H9 (cell line): ENCODE measurements around the gene RASA3. TPM values are rescaled to one million over a fixed set of nuclear protein-coding genes. Genes with fewer than 3 reads are reported as not detected.

Experiments used
- DNase-seq: peaks from one replicate; pipeline ENCODE4 v3.0.0-alpha.2; 2017
- H2AFZ ChIP-seq: one replicate; pipeline ENCODE4 v1.6.1; 2013; ENCODE audit warnings: mild to moderate bottlenecking, low read length, control low read depth, moderate library complexity
- H2AK5ac ChIP-seq: 2 replicates; pipeline ENCODE4 v1.6.1; 2013; ENCODE audit warnings: low read length, control low read depth, mixed read lengths; ENCODE audit not compliant: insufficient read length
- H2BK120ac ChIP-seq: one replicate; pipeline ENCODE4 v1.6.1; 2013; ENCODE audit warnings: low read depth, mild to moderate bottlenecking, low read length, control low read depth, inconsistent platforms; ENCODE audit not compliant: poor library complexity, severe bottlenecking
- H2BK12ac ChIP-seq: 2 replicates; pipeline ENCODE4 v1.6.1; 2013; ENCODE audit warnings: low read length, control low read depth, mixed read lengths, low read depth; ENCODE audit not compliant: insufficient read length
- H2BK15ac ChIP-seq: 2 replicates; pipeline ENCODE4 v1.6.1; 2013; ENCODE audit warnings: low read depth, low read length, control low read depth
- H2BK20ac ChIP-seq: one replicate; pipeline ENCODE4 v1.6.1; 2013; ENCODE audit warnings: low read depth, mild to moderate bottlenecking, low read length, control low read depth, inconsistent platforms; ENCODE audit not compliant: poor library complexity, severe bottlenecking
- H2BK5ac ChIP-seq: 2 replicates; pipeline ENCODE4 v1.6.1; 2013; ENCODE audit warnings: low read length, control low read depth, mixed read lengths; ENCODE audit not compliant: insufficient read length
- H3K14ac ChIP-seq: 2 replicates; pipeline ENCODE4 v1.6.1; 2013; ENCODE audit warnings: low read length, control low read depth; ENCODE audit not compliant: insufficient read depth
- H3K18ac ChIP-seq: 2 replicates; pipeline ENCODE4 v1.6.1; 2013; ENCODE audit warnings: low read depth, mild to moderate bottlenecking, mixed read lengths, low read length, control low read depth; ENCODE audit not compliant: insufficient read length
- H3K23ac ChIP-seq: 2 replicates; pipeline ENCODE4 v1.6.1; 2013; ENCODE audit warnings: low read length, control low read depth, mixed read lengths, low read depth; ENCODE audit not compliant: insufficient read length
- H3K23me2 ChIP-seq: 2 replicates; pipeline ENCODE4 v1.6.1; 2013; ENCODE audit warnings: low read depth, mild to moderate bottlenecking, mixed read lengths, low read length, control low read depth; ENCODE audit not compliant: insufficient read length, poor library complexity, severe bottlenecking
- H3K27ac ChIP-seq: 2 replicates; pipeline ENCODE4 v1.5.1; 2013; ENCODE audit warnings: low read length, control low read depth, mixed read lengths, low read depth; ENCODE audit not compliant: insufficient read length
- H3K27me3 ChIP-seq: 2 replicates; pipeline ENCODE4 v1.6.1; 2013; ENCODE audit warnings: low read length, control low read depth, inconsistent platforms; ENCODE audit not compliant: insufficient read depth
- H3K4ac ChIP-seq: 2 replicates; pipeline ENCODE4 v1.6.1; 2013; ENCODE audit warnings: low read depth, mild to moderate bottlenecking, control low read depth, inconsistent platforms, low read length, moderate library complexity
- H3K4me1 ChIP-seq: 2 replicates; pipeline ENCODE4 v1.6.1; 2013; ENCODE audit warnings: low read length, control low read depth, inconsistent platforms; ENCODE audit not compliant: insufficient read depth
- H3K4me2 ChIP-seq: 2 replicates; pipeline ENCODE4 v1.6.1; 2013; ENCODE audit warnings: low read length, control low read depth, mixed read lengths; ENCODE audit not compliant: insufficient read length, insufficient read depth
- H3K56ac ChIP-seq: 2 replicates; pipeline ENCODE4 v1.6.1; 2013; ENCODE audit warnings: low read depth, mild to moderate bottlenecking, mixed read lengths, low read length, control low read depth; ENCODE audit not compliant: insufficient read length
- H3K79me1 ChIP-seq: 2 replicates; pipeline ENCODE4 v1.6.1; 2013; ENCODE audit warnings: low read depth, mild to moderate bottlenecking, moderate library complexity, low read length, control low read depth, inconsistent platforms; ENCODE audit not compliant: insufficient read depth, poor library complexity, severe bottlenecking
- H3K79me2 ChIP-seq: 2 replicates; pipeline ENCODE4 v1.6.1; 2013; ENCODE audit warnings: low read length, control low read depth, inconsistent platforms; ENCODE audit not compliant: insufficient read depth
- H3K9ac ChIP-seq: 2 replicates; pipeline ENCODE4 v1.6.1; 2013; ENCODE audit warnings: low read length, control low read depth, mixed read lengths; ENCODE audit not compliant: insufficient read length; ENCODE audit errors: extremely low read depth
- H3K9me3 ChIP-seq: one replicate; pipeline ENCODE4 v1.6.1; 2013; ENCODE audit warnings: low read depth, low read length, inconsistent platforms; ENCODE audit not compliant: control insufficient read depth
- H3T11ph ChIP-seq: one replicate; pipeline ENCODE4 v1.6.1; 2013; ENCODE audit warnings: mild to moderate bottlenecking, low read length, control low read depth, inconsistent platforms
- H4K20me1 ChIP-seq: one replicate; pipeline ENCODE4 v1.6.1; 2013; ENCODE audit not compliant: control insufficient read depth, insufficient read length, insufficient read depth
- H4K5ac ChIP-seq: 2 replicates; pipeline ENCODE4 v1.6.1; 2013; ENCODE audit warnings: low read depth, mild to moderate bottlenecking, mixed read lengths, low read length, control low read depth; ENCODE audit not compliant: insufficient read length
- H4K8ac ChIP-seq: replicated peaks from 2 replicates; pipeline ENCODE4 v1.6.1; 2013; ENCODE audit warnings: low read length, control low read depth, mixed read lengths, low read depth; ENCODE audit not compliant: insufficient read length
- H4K91ac ChIP-seq: 2 replicates; pipeline ENCODE4 v1.6.1; 2013; ENCODE audit warnings: low read depth, mild to moderate bottlenecking, moderate library complexity, mixed read lengths, low read length, control low read depth; ENCODE audit not compliant: insufficient read length
- H3K27ac Mint-ChIP-seq, 3 experiments: 2 replicates in 2 of 3; 3 replicates in 1 of 3; pipeline ENCODE4 v1.8.0; 2020 to 2021; ENCODE audit warnings: mixed read lengths in 3 of 3, mild to moderate bottlenecking in 1 of 3, moderate library complexity in 1 of 3
- H3K27me3 Mint-ChIP-seq: 2 replicates; pipeline ENCODE4 v1.8.0; 2021; ENCODE audit warnings: low read depth, mild to moderate bottlenecking, moderate library complexity, mixed read lengths
- H3K36me3 Mint-ChIP-seq, 3 experiments: 2 replicates in 2 of 3; 3 replicates in 1 of 3; pipeline ENCODE4 v1.8.0; 2020 to 2021; ENCODE audit warnings: low read depth in 3 of 3, mixed read lengths in 3 of 3; ENCODE audit not compliant: insufficient read depth in 1 of 3
- H3K4me1 Mint-ChIP-seq, 2 experiments: 2 replicates each; pipeline ENCODE4 v1.8.0; 2020; ENCODE audit warnings: mixed read lengths in 2 of 2
- H3K4me3 Mint-ChIP-seq, 2 experiments: 2 replicates in 1 of 2; 3 replicates in 1 of 2; pipeline ENCODE4 v1.8.0; 2020 to 2021; ENCODE audit warnings: mild to moderate bottlenecking in 2 of 2, mixed read lengths in 2 of 2, moderate library complexity in 1 of 2
- H3K9me3 Mint-ChIP-seq, 2 experiments: 2 replicates in 1 of 2; 3 replicates in 1 of 2; pipeline ENCODE4 v1.8.0; 2020; ENCODE audit warnings: mild to moderate bottlenecking in 2 of 2, mixed read lengths in 2 of 2, moderate library complexity in 1 of 2
- CTCF ChIP-seq: fragments of 200-600 bp; sonication (generic); conservative IDR thresholded peaks from 3 replicates; pipeline ENCODE4 v1.8.0; 2021; ENCODE audit warnings: antibody characterized with exemption, mild to moderate bottlenecking
- WGBS: extraction: QIAGEN DNeasy Blood & Tissue Kit; methylation state at CpG from one replicate; pipeline ENCODE4 v1.1.7; 2013; ENCODE audit warnings: missing lambda C conversion rate, low lambda C conversion rate, mixed read lengths; ENCODE audit not compliant: insufficient read length; ENCODE audit errors: extremely low coverage; 5-methylcytosine and 5-hydroxymethylcytosine counted together
- total RNA-seq: library from RNA; stranded (reverse); gene quantifications from 2 replicates; pipeline ENCODE4 v1.2.1, GENCODE V29; 2021

The RASA3 gene
- total RNA-seq, 1 experiment from 2014 or later, result 12.3 TPM

DNA sequence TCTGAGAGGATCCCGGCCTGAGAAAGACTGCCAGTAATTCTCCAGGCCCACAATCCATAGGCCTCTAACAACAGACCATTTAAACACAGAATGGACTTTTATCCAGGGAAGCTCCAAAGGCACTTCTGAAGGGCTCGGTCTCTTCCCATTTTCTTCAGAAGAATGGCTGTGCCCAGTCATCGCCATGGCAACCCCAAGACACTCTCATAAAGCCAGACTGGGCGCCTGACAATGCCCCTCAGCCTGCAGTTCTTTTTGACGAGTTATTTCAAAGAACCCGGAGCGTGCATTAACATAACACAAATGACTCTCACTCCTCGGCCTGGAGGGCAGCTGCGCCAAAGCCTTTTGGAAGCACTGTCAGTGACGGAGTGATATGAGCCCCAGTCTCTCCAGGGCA lies 61.0 kb downstream of the RASA3 start:
- no peaks in the 10 kb centered on the region for H3K9me3 ChIP-seq
- no peak overlapping the region for H3K56ac ChIP-seq
- no peaks in the 10 kb centered on the region for H4K20me1 ChIP-seq
- Mint-ChIP-seq H3K4me3 (no peak overlapping the region), H3K27me3 (no peaks in the 10 kb centered on the region), H3K27ac (peak overlapping the region in 2 of 3 experiments; percentile 34 to 42; a peak in 1 of 7 replicates), H3K9me3 (peaks cover 4 to 5% of the 10 kb centered on the region in 2 experiments; a peak in 4 of 5 replicates), H3K36me3 (peaks cover 6 to 9% (median 7%) of the 10 kb centered on the region in 3 experiments; a peak in 6 of 7 replicates), H3K4me1 (peaks cover 13 to 20% of the 10 kb centered on the region in 2 experiments)
- no peak for DNase-seq
- no CpG with 5 or more reads among the region's 10 CpGs for WGBS
- H4K8ac ChIP-seq, result no peak overlapping the region
- no peaks in the 10 kb centered on the region for H3K27me3 ChIP-seq
- no peaks in the 10 kb centered on the region for H3K79me2 ChIP-seq
- no peak overlapping the region for H4K5ac ChIP-seq
- no peak for TF ChIP-seq CTCF
- H2AK5ac ChIP-seq, result no peak overlapping the region
- H3K18ac ChIP-seq, result no peak overlapping the region
- H3K4me2 ChIP-seq, result no peak overlapping the region
- no peak overlapping the region for H2AFZ ChIP-seq
- H3K79me1 ChIP-seq, result no peaks in the 10 kb centered on the region
- H2BK20ac ChIP-seq, result no peak overlapping the region
- H3K27ac ChIP-seq, result no peak overlapping the region
- H3K14ac ChIP-seq, result no peak overlapping the region
- H3K9ac ChIP-seq, result no peak overlapping the region
- no peaks in the 10 kb centered on the region for H3K23me2 ChIP-seq
- no peak overlapping the region for H2BK12ac ChIP-seq
- H3K4ac ChIP-seq, result no peak overlapping the region
- H3K4me1 ChIP-seq, result no peaks in the 10 kb centered on the region
- H4K91ac ChIP-seq, result no peak overlapping the region
- no peak overlapping the region for H2BK15ac ChIP-seq
- H3K23ac ChIP-seq, result no peak overlapping the region
- H2BK5ac ChIP-seq, result no peak overlapping the region
- H3T11ph ChIP-seq, result no peak overlapping the region
- no peak overlapping the region for H2BK120ac ChIP-seq
